A549 (cell line): ENCODE measurements around the gene FAM114A2. TPM values are rescaled to one million over a fixed set of nuclear protein-coding genes. Genes with fewer than 3 reads are reported as not detected.
"Not testable (repeated sequence)": the region's sequence is repeated elsewhere in the genome, so short reads cannot be mapped to it uniquely, and the experiment has no call there.

Experiments
- ATAC-seq, 2 experiments: fragments of 200-7000 bp in 1 of 2; fragments of >200 bp in 1 of 2; cut with Nextera tagmentation in 1 of 2; cut with Tn5 transposase in 1 of 2; 3 replicates each; pipeline versions ENCODE4 v1.8.0 to v1.9.1; 2018 to 2020; ENCODE audit warnings: mild to moderate bottlenecking in 1 of 2, moderate library complexity in 1 of 2
- CTCF ChIA-PET: fragments of 300-600 bp; sonication (Branson Sonifier 250); formaldehyde crosslinking; extraction: SDS; loops from one replicate; lab custom pipeline; 2021; ENCODE audit warnings: antibody characterized with exemption, inconsistent platforms; lab: Yijun Ruan, JAX
- POLR2A ChIA-PET: fragments of 350-600 bp; formaldehyde crosslinking; extraction: SDS; loops from one replicate; lab custom pipeline; 2021; ENCODE audit warnings: antibody characterized with exemption, inconsistent platforms; lab: Yijun Ruan, JAX
- DNase-seq, 2 experiments: peaks; one replicate each; pipeline versions ENCODE4 v3.0.0 to v3.0.0-alpha.2; 2011 to 2016; ENCODE audit warnings: low read depth in 1 of 2, low spot score in 1 of 2
- FAIRE-seq: peaks from 2 replicates; lab custom pipeline; 2011; peaks lifted over from hg19 to GRCh38; lab: Jason Lieb, UNC
- H3K27ac ChIP-seq, 2 experiments: fragments of >200 bp; sonication (Bioruptor Twin); formaldehyde crosslinking; 3 replicates each; pipeline ENCODE4 v1.5.1; 2016 to 2017
- H3K4me1 ChIP-seq: fragments of >200 bp; sonication (Bioruptor Twin); formaldehyde crosslinking; 3 replicates; pipeline ENCODE4 v1.6.1; 2016
- H3K4me2 ChIP-seq: fragments of >200 bp; sonication (Bioruptor Twin); formaldehyde crosslinking; 3 replicates; pipeline ENCODE4 v1.6.1; 2016
- H3K4me3 ChIP-seq: fragments of >200 bp; sonication (Bioruptor Twin); formaldehyde crosslinking; 3 replicates; pipeline ENCODE4 v1.5.1; 2016
- H3K9me3 ChIP-seq: fragments of >200 bp; sonication (Bioruptor Twin); formaldehyde crosslinking; 3 replicates; pipeline ENCODE4 v1.6.1; 2016
- CBX2 ChIP-seq: fragments of 200-600 bp; sonication (generic); IDR thresholded peaks from 2 replicates; pipeline ENCODE4 v1.6.1; 2016; ENCODE audit warnings: low read depth, mild to moderate bottlenecking, borderline replicate concordance
- CBX8 ChIP-seq: fragments of 200-600 bp; sonication (generic); IDR thresholded peaks from 2 replicates; pipeline ENCODE4 v1.6.1; 2016
- CHD4 ChIP-seq: fragments of 200-600 bp; sonication (generic); IDR thresholded peaks from 2 replicates; pipeline ENCODE4 v1.6.1; 2016; ENCODE audit warnings: antibody characterized with exemption, mild to moderate bottlenecking, borderline replicate concordance
- EP300 ChIP-seq, 2 experiments: fragments of >200 bp; sonication (Bioruptor Twin); formaldehyde crosslinking; IDR thresholded peaks; 2 replicates in 1 of 2; 3 replicates in 1 of 2; pipeline ENCODE4 v1.6.1; 2016 to 2017
- FOXS1 ChIP-seq: fragments of 250-450 bp; sonication (Bioruptor Pico); IDR thresholded peaks from 2 replicates; pipeline ENCODE4 v1.5.0; 2020; ENCODE audit warnings: mild to moderate bottlenecking, moderate library complexity
- HEYL ChIP-seq: fragments of 250-450 bp; sonication (Bioruptor Pico); IDR thresholded peaks from 2 replicates; pipeline ENCODE4 v1.8.0; 2021; ENCODE audit warnings: mild to moderate bottlenecking, moderate library complexity
- JUN ChIP-seq, 2 experiments: fragments of >200 bp; sonication (Bioruptor Twin); formaldehyde crosslinking; IDR thresholded peaks; 2 replicates in 1 of 2; 3 replicates in 1 of 2; pipeline ENCODE4 v1.6.1; 2016 to 2017
- KDM1A ChIP-seq: fragments of 200-600 bp; sonication (generic); IDR thresholded peaks from 2 replicates; pipeline ENCODE4 v1.6.1; 2016; ENCODE audit warnings: low read depth, mild to moderate bottlenecking
- NPAS2 ChIP-seq: fragments of 250-450 bp; sonication (Bioruptor Pico); IDR thresholded peaks from 2 replicates; pipeline ENCODE4 v1.8.0; 2022; ENCODE audit warnings: mild to moderate bottlenecking, moderate library complexity, borderline replicate concordance
- POLR2AphosphoS2 ChIP-seq: conservative IDR thresholded peaks from 2 replicates; pipeline ENCODE4 v1.6.1; 2012; ENCODE audit warnings: low read length, improper control_type of control experiment, inconsistent platforms
- RAD21 ChIP-seq, 2 experiments: fragments of >200 bp in 1 of 2; sonication (Bioruptor Twin) in 1 of 2; formaldehyde crosslinking in 1 of 2; IDR thresholded peaks in 1 of 2; conservative IDR thresholded peaks in 1 of 2; 2 replicates in 1 of 2; 3 replicates in 1 of 2; pipeline ENCODE4 v1.6.1; 2012 to 2018; ENCODE audit warnings: inconsistent platforms in 1 of 2
- SMC3 ChIP-seq: fragments of >200 bp; sonication (Bioruptor Twin); formaldehyde crosslinking; IDR thresholded peaks from 3 replicates; pipeline ENCODE4 v1.6.1; 2018; ENCODE audit warnings: inconsistent platforms
- TFCP2L1 ChIP-seq: fragments of 250-450 bp; sonication (Bioruptor Pico); IDR thresholded peaks from 2 replicates; pipeline ENCODE4 v1.5.0; 2021; ENCODE audit warnings: mild to moderate bottlenecking
- ZSCAN20 ChIP-seq: fragments of 250-450 bp; sonication (Bioruptor Pico); IDR thresholded peaks from 2 replicates; pipeline ENCODE4 v1.8.0; 2022; ENCODE audit warnings: mild to moderate bottlenecking, moderate library complexity
- WGBS: methylation state at CpG from one replicate; pipeline ENCODE4 v1.1.6; 2017; ENCODE audit errors: missing lambda C conversion rate; 5-methylcytosine and 5-hydroxymethylcytosine counted together
- polyA plus RNA-seq, 4 experiments: library from polyadenylated mRNA; depleted of rRNA in 3 of 4; stranded (reverse); fragments of >200 nt; fragmentation: RNase III in 1 of 4; extraction: RNeasy Plus Mini Kit Qiagen cat#74134 plus additional on column Dnase treatment in 1 of 4; gene quantifications; 2 replicates in 3 of 4; 3 replicates in 1 of 4; pipeline ENCODE4 v1.2.3, GENCODE V29; 2011 to 2017
- TF ChIP-seq, protein P1 (sequence below): fragments of >200 bp; sonication (Bioruptor Twin); formaldehyde crosslinking; IDR thresholded peaks from 3 replicates; pipeline ENCODE4 v1.5.1; 2016
- TF ChIP-seq, protein P2 (sequence below): IDR thresholded peaks from 2 replicates; pipeline ENCODE4 v1.6.1; 2012

FAM114A2 gene
- polyA plus RNA-seq, 2 of the 4 experiments (the other 2 are of a cell fraction): 14.6 to 21.3 TPM

DNA sequence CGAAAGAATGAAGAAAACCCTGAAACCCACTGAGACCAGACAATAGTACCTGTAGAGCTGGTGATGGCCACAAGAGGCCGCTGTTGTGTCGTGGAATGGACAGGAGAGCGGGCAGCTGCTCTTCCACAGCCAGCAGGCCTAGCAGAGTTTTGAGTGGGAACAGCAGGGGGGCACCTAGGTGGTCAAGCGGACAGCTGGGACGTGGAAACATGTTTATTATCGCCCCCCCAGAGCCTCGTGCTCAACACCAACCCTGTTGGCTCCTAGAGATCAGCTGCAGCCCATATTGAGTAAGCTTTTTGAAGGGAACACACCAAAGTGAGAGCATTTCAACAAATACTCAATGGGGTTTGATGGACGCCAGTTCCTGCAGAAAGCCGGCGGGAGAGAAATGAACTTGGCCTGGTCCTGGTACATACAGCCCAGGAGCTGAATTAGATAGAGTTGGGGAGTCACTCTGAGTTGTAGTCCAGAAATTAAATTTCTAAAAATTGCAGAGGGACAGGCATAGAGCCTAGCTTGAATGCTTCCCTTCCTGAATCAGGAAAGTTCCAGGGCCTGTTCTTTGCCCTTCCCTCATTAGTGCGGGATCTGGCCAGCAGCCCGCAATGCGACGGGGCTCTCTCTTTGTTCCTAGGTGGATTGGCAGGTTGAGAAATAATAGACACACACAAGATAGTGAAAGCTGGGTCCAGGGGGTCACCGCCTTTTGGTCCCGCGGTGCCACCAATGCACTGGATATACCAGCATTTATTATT lies 33.9 kb upstream of the FAM114A2 start:
- peak overlapping the region in 1 of 2 experiments; percentile 57; a peak in 3 of 6 replicates for H3K27ac ChIP-seq
- H3K4me3 ChIP-seq: no peak overlapping the region
- no peak for FAIRE-seq
- peak overlapping the region; percentile 66 for H3K4me2 ChIP-seq
- ChIA-PET POLR2A (interaction anchor here (0.9 to 1.4 kb wide), 3 partner anchors 34 to 125 kb away, joined by 3 to 10 read pairs (median 4); partner anchors contain the start of genes FAM114A2, GALNT10 and MFAP3), CTCF (interaction anchor here (0.5 to 12.1 kb wide), 78 partner anchors 9 to 808 kb away, joined by 3 to 107 read pairs (median 5); partner anchors contain the start of gene GALNT10)
- TF ChIP-seq SMC3 (peak; percentile 94), RAD21 (conservative IDR thresholded peaks at IDR 0.05 in 1 of 2, IDR thresholded peaks at IDR 0.05 in 1 of 2) (peak; percentile 98 to 99), TFCP2L1 (CRISPR knock-in tag) (no peak)
- TF ChIP-seq, protein P1, sequence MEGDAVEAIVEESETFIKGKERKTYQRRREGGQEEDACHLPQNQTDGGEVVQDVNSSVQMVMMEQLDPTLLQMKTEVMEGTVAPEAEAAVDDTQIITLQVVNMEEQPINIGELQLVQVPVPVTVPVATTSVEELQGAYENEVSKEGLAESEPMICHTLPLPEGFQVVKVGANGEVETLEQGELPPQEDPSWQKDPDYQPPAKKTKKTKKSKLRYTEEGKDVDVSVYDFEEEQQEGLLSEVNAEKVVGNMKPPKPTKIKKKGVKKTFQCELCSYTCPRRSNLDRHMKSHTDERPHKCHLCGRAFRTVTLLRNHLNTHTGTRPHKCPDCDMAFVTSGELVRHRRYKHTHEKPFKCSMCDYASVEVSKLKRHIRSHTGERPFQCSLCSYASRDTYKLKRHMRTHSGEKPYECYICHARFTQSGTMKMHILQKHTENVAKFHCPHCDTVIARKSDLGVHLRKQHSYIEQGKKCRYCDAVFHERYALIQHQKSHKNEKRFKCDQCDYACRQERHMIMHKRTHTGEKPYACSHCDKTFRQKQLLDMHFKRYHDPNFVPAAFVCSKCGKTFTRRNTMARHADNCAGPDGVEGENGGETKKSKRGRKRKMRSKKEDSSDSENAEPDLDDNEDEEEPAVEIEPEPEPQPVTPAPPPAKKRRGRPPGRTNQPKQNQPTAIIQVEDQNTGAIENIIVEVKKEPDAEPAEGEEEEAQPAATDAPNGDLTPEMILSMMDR: peak; percentile 97
- no peaks in the 10 kb centered on the region for H3K9me3 ChIP-seq
- peak; percentile 64 to 84 for DNase-seq
- no peaks in the 10 kb centered on the region for H3K4me1 ChIP-seq
- WGBS: 35% methylated on average over 18 of the region's 18 CpGs
- ATAC-seq: peak; percentile 98 to 99

DNA sequence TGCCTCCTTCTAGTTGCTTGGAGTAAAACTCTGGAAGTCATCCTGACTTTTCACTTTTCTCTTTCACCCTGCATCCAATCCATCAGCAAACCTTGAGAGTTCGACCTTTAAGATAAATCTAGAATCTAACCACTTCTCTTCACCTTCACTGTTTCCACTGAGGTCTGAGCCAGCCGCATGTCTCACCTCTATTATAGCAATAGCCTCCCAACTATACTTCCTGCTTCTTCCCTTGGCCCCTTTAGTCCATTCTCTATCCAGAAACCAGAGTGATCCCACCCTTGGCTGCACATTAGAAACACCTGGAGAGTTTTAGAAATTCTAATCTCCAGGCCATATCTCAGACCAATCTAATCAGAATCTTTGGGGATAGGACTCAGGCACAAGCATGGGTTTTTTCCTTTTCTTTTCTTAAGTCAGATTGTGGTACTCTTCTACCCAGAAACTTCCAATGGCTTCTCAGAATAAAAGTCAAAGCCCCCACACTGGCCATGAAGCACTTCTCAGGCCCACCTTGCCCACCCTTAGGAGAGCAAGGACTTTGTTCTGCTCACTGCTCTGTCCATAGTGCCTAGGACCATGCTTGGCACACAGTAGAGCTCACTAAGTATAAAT lies 33.2 kb upstream of the FAM114A2 start:
- peak overlapping the region; percentile 66 for H3K4me2 ChIP-seq
- ChIA-PET POLR2A (interaction anchor here (0.9 to 1.4 kb wide), 3 partner anchors 33 to 125 kb away, joined by 3 to 10 read pairs (median 4); partner anchors contain the start of genes FAM114A2, GALNT10 and MFAP3), CTCF (interaction anchor here (0.6 to 12.1 kb wide), 72 partner anchors 9 to 808 kb away, joined by 3 to 107 read pairs (median 5); partner anchors contain the start of gene GALNT10)
- FAIRE-seq (no peak), ATAC-seq (peak; percentile 37 to 54; a peak in 5 of 6 replicates), DNase-seq (no peak)
- no peak overlapping the region for H3K4me3 ChIP-seq
- no peaks in the 10 kb centered on the region for H3K4me1 ChIP-seq
- no peak for TF ChIP-seq JUN (IDR thresholded peaks at IDR 0.05)
- no peak for TF ChIP-seq CHD4
- TF ChIP-seq KDM1A: no peak
- no peak for TF ChIP-seq HEYL
- no peak for TF ChIP-seq RAD21 (conservative IDR thresholded peaks at IDR 0.05 in 1 of 2, IDR thresholded peaks at IDR 0.05 in 1 of 2)
- no peak for TF ChIP-seq CBX2
- no peak for TF ChIP-seq ZSCAN20 (CRISPR knock-in tag)
- TF ChIP-seq EP300 (IDR thresholded peaks at IDR 0.05): no peak
- WGBS: 4% methylated on average over 2 of the region's 2 CpGs
- no peaks in the 10 kb centered on the region for H3K9me3 ChIP-seq
- H3K27ac ChIP-seq: peak overlapping the region in 1 of 2 experiments; percentile 57; a peak in 2 of 6 replicates

DNA sequence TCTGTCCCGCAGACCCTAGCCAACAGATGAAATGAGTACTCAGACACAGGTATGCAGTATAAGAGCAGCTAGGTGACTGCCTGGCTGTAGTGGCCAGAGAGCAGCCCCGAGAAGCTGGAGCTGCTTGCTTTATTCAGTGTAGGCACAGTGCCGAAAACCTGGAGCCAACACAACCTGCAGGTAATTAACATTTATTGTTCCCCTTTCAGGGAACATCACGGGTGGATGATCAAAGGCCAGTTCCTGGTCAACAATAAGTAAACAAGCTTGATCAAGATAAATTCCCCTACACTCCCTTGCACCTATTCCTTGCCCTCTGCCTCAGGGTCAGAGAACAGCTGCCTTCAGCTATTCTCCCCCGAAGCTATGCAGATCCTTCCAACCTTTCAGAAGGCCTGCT lies 31.1 kb upstream of the FAM114A2 start:
- H3K4me2 ChIP-seq, H3K27ac ChIP-seq, FAIRE-seq, ATAC-seq, DNase-seq, H3K9me3 ChIP-seq, POLR2A ChIA-PET, H3K4me1 ChIP-seq, H3K4me3 ChIP-seq: not testable (repeated sequence)
- CTCF ChIA-PET: interaction anchor here (0.8 to 12.1 kb wide), 8 partner anchors 10 to 542 kb away, joined by 3 to 107 read pairs (median 9); no protein-coding TSS in a partner anchor
- 57% methylated on average over 5 of the region's 5 CpGs for whole genome bisulfite sequencing

DNA sequence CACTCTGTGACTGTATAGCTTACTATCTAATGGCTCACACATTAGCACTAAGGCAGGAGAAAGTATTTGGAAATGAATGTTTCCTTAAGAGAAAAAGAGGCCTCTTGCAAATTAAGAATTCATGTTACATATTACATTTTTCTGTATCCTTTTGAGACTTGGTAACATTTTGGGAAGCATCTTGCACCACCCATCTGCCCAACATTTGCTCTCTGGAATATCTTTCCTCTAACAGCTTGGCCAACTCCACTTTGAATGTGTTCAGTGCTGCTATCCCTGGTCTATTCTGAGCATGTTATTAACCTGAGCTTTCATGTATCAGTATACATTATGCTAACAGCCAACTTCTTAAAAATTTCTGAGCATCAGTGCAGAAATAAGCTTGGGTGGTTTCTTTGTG lies 27.3 kb upstream of the FAM114A2 start:
- CTCF ChIA-PET: interaction anchor here (1.0 to 1.9 kb wide), 3 partner anchors 11 to 339 kb away, joined by 3 to 4 read pairs (median 3); no protein-coding TSS in a partner anchor
- Histone ChIP-seq H3K27ac (no peak overlapping the region), H3K9me3 (no peaks in the 10 kb centered on the region), H3K4me3 (no peak overlapping the region), H3K4me1 (no peaks in the 10 kb centered on the region), H3K4me2 (no peak overlapping the region)
- POLR2A ChIA-PET: no interaction called here
- no peak for DNase-seq
- TF ChIP-seq CBX8 (no peak), NPAS2 (CRISPR knock-in tag) (no peak), FOXS1 (CRISPR knock-in tag) (no peak), POLR2AphosphoS2 (no peak)
- TF ChIP-seq, protein P2, sequence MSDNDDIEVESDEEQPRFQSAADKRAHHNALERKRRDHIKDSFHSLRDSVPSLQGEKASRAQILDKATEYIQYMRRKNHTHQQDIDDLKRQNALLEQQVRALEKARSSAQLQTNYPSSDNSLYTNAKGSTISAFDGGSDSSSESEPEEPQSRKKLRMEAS: no peak
- FAIRE-seq: no peak
- ATAC-seq: no peak
